ENCODE measurements around the gene ITCH. TPM values are rescaled to one million over a fixed set of nuclear protein-coding genes. Genes with fewer than 3 reads are reported as not detected.
"Not testable (repeated sequence)": the region's sequence is repeated elsewhere in the genome, so short reads cannot be mapped to it uniquely, and the experiment has no call there.

Gene ITCH
- total RNA-seq, 1 donor from 2014 or later, result 57.5 TPM

DNA sequence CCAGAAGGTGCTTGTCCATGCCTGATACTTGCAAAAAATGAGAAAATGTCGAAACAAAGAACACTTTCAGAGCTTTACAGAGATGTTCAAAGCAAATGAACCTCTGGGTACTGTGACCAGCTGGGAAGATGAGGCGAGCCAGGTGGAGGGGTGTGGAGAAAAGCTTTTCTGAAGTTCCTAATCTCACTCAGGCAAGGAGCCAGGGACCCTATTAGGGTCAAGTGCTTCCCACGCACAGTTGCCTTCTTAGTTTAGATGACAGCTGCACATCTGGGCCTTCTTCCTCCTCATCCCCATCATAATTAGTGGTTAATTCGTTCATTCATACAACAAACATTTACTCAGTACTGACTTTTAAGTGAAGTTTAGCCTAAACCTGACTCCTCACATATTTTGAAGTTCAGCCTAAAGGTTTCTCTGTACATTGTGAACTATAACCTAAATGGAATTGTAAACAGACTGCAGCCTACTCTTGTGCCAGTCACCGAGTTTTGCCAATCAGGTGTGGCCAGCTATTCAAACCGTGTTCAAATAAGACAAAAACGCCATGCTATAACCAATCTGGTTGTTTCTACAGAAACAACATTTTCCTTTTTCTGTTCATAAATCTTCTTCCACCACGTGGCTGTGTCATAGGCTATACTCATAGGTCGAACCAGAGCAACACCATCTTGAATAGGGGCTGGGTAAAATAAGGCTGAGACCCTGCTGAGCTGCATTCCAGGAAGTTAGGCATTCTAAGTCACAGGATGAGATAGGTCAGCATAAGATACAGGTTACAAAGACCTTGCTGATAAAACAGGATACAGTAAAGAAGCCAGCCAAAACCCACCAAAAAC lies 40.6 kb upstream of the ITCH start:
- Histone ChIP-seq H3K27me3 (ENCODE audit: low read depth) (no peaks in the 10 kb centered on the region), H3K36me3 (no peaks in the 10 kb centered on the region), H3K4me1 (no peaks in the 10 kb centered on the region), H3K27ac (no peak overlapping the region), H3K4me3 (no peak overlapping the region), H3K9me3 (no peaks in the 10 kb centered on the region)
- DNase-seq, result no peak
- TF ChIP-seq, protein P1, sequence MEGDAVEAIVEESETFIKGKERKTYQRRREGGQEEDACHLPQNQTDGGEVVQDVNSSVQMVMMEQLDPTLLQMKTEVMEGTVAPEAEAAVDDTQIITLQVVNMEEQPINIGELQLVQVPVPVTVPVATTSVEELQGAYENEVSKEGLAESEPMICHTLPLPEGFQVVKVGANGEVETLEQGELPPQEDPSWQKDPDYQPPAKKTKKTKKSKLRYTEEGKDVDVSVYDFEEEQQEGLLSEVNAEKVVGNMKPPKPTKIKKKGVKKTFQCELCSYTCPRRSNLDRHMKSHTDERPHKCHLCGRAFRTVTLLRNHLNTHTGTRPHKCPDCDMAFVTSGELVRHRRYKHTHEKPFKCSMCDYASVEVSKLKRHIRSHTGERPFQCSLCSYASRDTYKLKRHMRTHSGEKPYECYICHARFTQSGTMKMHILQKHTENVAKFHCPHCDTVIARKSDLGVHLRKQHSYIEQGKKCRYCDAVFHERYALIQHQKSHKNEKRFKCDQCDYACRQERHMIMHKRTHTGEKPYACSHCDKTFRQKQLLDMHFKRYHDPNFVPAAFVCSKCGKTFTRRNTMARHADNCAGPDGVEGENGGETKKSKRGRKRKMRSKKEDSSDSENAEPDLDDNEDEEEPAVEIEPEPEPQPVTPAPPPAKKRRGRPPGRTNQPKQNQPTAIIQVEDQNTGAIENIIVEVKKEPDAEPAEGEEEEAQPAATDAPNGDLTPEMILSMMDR (IDR thresholded peaks at IDR 0.05), result no peak
- no peak for ATAC-seq
- intact Hi-C loops (cut with DNase I), result no loop called here

DNA sequence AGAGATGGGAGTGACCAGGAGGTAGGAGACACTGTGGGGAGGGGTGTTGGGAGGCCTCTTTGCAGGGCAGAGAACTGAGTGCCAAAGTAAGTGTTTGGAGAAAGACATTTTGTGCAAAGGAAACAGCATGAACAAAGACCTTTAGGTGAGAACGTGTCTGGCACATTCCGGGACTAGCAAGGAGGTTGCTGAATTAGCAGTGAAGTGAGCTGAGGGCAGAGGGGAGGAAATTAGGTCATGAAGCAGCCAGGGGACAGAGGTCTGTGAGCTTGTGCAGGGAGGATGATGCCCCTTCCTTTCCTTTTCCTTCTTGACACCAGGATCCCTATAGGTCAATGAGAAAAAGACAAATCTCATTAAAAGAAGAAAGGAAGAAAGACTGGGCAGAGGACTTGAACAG lies 38.5 kb upstream of the ITCH start:
- Histone ChIP-seq H3K36me3 (no peaks in the 10 kb centered on the region), H3K9me3 (no peaks in the 10 kb centered on the region), H3K27me3 (ENCODE audit: low read depth) (no peaks in the 10 kb centered on the region), H3K4me1 (no peaks in the 10 kb centered on the region), H3K4me3 (no peak overlapping the region), H3K27ac (no peak overlapping the region)
- ATAC-seq, result no peak
- DNase-seq, result no peak
- TF ChIP-seq, protein P1 (IDR thresholded peaks at IDR 0.05), result no peak
- intact Hi-C loops (cut with DNase I), result no loop called here

DNA sequence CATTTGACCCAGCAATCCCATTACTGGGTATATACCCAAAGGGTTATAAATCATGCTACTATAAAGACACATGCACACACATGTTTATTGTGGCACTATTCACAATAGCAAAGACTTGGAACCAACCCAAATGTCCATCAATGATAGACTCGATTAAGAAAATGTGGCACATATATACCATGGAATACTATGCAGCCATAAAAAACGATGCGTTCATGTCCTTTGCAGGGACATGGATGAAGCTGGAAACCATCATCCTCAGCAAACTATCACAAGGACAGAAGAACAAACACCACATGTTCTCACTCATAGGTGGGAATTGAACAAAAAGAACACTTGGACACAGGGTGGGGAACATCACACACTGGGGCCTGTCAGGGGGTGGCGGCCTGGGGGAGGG lies 34.9 kb upstream of the ITCH start:
- intact Hi-C loops (cut with DNase I); H3K4me3 ChIP-seq; H3K4me1 ChIP-seq; H3K27ac ChIP-seq; H3K27me3 ChIP-seq (ENCODE audit: low read depth); ATAC-seq; DNase-seq; H3K9me3 ChIP-seq; H3K36me3 ChIP-seq: not testable (repeated sequence)

DNA sequence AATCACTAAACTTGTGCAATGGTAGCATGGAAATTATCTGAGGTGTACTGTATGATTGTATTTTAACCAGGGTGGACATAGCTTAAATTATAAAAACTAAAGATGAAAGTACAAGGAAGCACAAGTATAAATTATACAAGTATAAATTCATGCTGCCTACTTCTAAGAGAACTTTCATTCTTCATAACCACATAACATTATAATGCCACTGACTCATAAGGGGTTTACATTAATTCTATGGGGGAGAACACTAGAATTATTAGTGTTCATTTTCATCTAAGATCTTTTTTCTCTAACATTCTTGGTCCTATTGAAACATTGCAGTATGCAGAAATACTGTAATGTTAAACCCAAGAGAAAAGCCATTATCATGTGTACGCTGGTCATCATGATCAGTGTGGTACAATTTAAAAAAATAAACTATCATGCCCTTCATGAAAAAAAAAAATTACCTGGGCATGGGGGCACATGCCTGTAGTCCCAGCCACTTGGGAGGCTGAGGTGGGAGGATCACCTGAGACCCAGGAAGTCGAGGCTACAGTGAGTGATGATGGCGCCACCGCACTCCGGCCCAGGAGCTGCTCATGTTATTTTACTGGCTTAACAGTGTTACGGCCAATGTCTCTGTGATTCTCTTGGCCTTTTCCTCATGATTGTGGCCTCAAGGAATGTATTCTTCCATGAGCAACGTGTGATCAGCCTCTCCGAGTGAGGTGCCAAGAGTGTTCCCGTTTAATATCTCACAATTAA lies 34.0 kb upstream of the ITCH start:
- Histone ChIP-seq H3K4me1 (no peaks in the 10 kb centered on the region), H3K36me3 (no peaks in the 10 kb centered on the region), H3K27me3 (ENCODE audit: low read depth) (no peaks in the 10 kb centered on the region), H3K27ac (no peak overlapping the region), H3K4me3 (no peak overlapping the region), H3K9me3 (no peaks in the 10 kb centered on the region)
- DNase-seq (no peak), ATAC-seq (no peak)
- intact Hi-C loops (cut with DNase I), result no loop called here
- TF ChIP-seq, protein P1 (IDR thresholded peaks at IDR 0.05), result no peak

DNA sequence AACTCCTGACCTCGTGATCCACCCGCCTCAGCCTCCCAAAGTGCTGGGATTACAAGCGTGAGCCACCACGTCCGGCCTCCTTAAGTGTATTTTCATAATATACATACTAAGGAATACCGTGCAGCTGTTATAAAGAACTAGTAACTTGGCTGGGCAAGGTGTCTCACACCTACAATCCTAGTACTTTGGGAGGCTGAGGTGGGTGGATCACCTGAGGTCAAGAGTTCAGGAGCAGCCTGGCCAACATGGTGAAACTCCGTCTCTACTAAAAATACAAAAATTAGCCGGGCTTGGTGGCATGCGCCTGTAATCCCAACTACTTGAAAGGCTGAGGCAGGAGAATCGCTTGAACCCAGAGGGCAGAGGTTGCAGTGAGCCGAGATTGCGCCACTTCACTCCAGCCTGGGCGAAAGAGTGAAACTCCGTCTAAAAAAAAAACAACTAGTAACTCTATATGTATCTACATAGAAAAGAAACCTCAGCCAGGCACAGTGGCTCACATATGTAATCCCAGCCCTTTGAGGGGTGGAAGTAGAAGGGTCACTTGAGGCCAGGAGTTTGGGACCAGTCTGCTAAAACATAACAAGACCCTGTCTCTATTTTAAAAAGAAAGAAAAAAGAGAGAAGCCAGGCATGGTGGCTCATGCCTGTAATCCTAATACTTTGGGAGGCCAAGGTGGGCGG lies 32.1 kb upstream of the ITCH start:
- not testable (repeated sequence) for H3K36me3 ChIP-seq, ATAC-seq

DNA sequence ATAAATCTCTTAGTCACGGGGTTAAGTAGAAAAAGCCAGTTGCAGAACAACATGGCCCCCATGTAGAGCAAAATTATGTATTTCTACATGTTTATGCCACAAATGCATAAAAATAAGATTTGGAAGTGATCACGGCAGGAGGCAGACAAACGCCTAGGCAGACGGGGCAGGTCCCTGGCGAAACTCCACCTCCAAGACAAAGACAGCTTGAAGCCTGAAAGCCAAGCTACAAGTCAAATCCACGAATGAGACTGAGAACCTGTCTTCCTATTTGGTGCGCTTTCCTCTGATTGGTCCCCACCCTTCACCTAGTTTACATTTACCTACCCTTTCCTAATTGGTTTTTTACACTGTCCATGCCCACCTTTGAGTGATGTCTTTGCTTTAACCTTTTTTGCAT lies 31.2 kb upstream of the ITCH start:
- Histone ChIP-seq H3K27ac (no peak overlapping the region), H3K4me3 (no peak overlapping the region), H3K9me3 (no peaks in the 10 kb centered on the region), H3K4me1 (no peaks in the 10 kb centered on the region), H3K36me3 (no peaks in the 10 kb centered on the region), H3K27me3 (ENCODE audit: low read depth) (no peaks in the 10 kb centered on the region)
- ATAC-seq (no peak), DNase-seq (no peak)
- intact Hi-C loops (cut with DNase I), result no loop called here
- TF ChIP-seq, protein P1 (IDR thresholded peaks at IDR 0.05), result no peak

More for the DNA sequence above, 32.1 kb upstream of the ITCH start:
- intact Hi-C loops (cut with DNase I); DNase-seq; H3K9me3 ChIP-seq; H3K4me3 ChIP-seq; H3K27ac ChIP-seq; H3K4me1 ChIP-seq; H3K27me3 ChIP-seq (ENCODE audit: low read depth): not testable (repeated sequence)

Measured in lower lobe of right lung (tissue), 2 donors.